Measurements from ENCODE around the gene RHOT2. TPM values are rescaled to one million over a fixed set of nuclear protein-coding genes. Genes with fewer than 3 reads are reported as not detected.

The RHOT2 gene
- total and polyA plus RNA-seq, 9 of the 15 experiments (the other 6 are each of a cell fraction or from before 2014, with no cell fraction given) = 5.0 to 373 (median 112) TPM

- 58% methylated on average over 21 of the region's 29 CpGs for WGBS (ENCODE audit: insufficient coverage, low coverage, missing lambda C conversion rate)
- no peak for ATAC-seq
- Histone ChIP-seq H3K9ac (ENCODE audit: insufficient read depth in 1 of 2, low read depth in 2 of 2, low read length in 2 of 2) (peak overlapping the region in 1 of 2 experiments; percentile 64; a peak in 1 of 4 replicates), H3K36me3 (ENCODE audit: control insufficient read depth, insufficient read depth, low read length) (peaks cover 23% of the 10 kb centered on the region; the same call in 2 of the 3 replicates), H3K9me1 (ENCODE audit: control insufficient read depth, insufficient read depth, low read length) (no peaks in the 10 kb centered on the region), H3K9me3 (replicated peaks; ENCODE audit: control insufficient read depth, insufficient read depth, low read depth, low read length) (no peaks in the 10 kb centered on the region), H3K79me2 (ENCODE audit: control insufficient read depth, insufficient read depth, low read length) (peaks cover 12% of the 10 kb centered on the region; the same call in 1 of the 3 replicates), H3K27me3 (ENCODE audit: control insufficient read depth in 2 of 2, insufficient read depth in 2 of 2, low read length in 2 of 2) (no peaks in the 10 kb centered on the region), H3K4me2 (ENCODE audit: insufficient read depth, low read length) (no peak overlapping the region), H4K20me1 (replicated peaks; ENCODE audit: control insufficient read depth, insufficient read depth, low read length) (no peaks in the 10 kb centered on the region), H3K27ac (ENCODE audit: extremely low read depth, low read depth, low read length) (peak overlapping the region; percentile 58; the same call in 2 of the 3 replicates), H2AFZ (ENCODE audit: low read depth, low read length) (no peak overlapping the region), H3K4me3 (no peak overlapping the region), H3K4me1 (replicated peaks in 1 of 2; ENCODE audit: control insufficient read depth in 2 of 2, insufficient read depth in 2 of 2, low read length in 2 of 2) (peaks cover 36 to 92% of the 10 kb centered on the region in 2 experiments)
- intact Hi-C loops (cut with micrococcal nuclease) = no loop called here
- in situ Hi-C loops (cut with MboI) = no loop called here
- ChIA-PET CTCF (ENCODE audit: low intra/inter-chr PET ratio) (no interaction called here), POLR2A (interaction anchor here (0.5 to 0.7 kb wide), 3 partner anchors 9 to 108 kb away, joined by 3 read pairs; partner anchors contain the start of gene METTL26)
- FAIRE-seq = peak; percentile 69
- BruUV-seq (replicated peaks) = no TSS peak
- peak; percentile 54 to 70 (median 61) for DNase-seq (ENCODE audit: extremely low read depth in 1 of 4, low spot score in 3 of 4)
- TF ChIP-seq BCOR (IDR thresholded peaks at IDR 0.05) (0 out of 2 replicates have a peak, but pooled peaks have one; percentile 17), EGR1 (conservative IDR thresholded peaks at IDR 0.05) (peak; percentile 56), CBFB (CRISPR knock-in tag; IDR thresholded peaks at IDR 0.05) (no peak), SAFB (IDR thresholded peaks at IDR 0.05; ENCODE audit: borderline replicate concordance, low read depth, low read length) (no peak), MAFG (tag; conservative IDR thresholded peaks at IDR 0.05) (peak; percentile 51; the same call in 1 of the 2 replicates), EP400 (IDR thresholded peaks at IDR 0.05) (no peak), NFIC (IDR thresholded peaks at IDR 0.05) (peak; percentile 26), STAT5A (IDR thresholded peaks at IDR 0.05; ENCODE audit: borderline replicate concordance, low read length) (no peak), ARID1B (IDR thresholded peaks at IDR 0.05) (peak; percentile 86), JUND (IDR thresholded peaks at IDR 0.05; ENCODE audit: borderline replicate concordance, low read depth, low read length) (peak; percentile 88), JUND (tag; IDR thresholded peaks at IDR 0.05; ENCODE audit: borderline replicate concordance, low read depth, low read length) (peak; percentile 50; the same call in 1 of the 3 replicates), SMARCE1 (IDR thresholded peaks at IDR 0.05) (peak; percentile 85), MCM5 (IDR thresholded peaks at IDR 0.05; ENCODE audit: low read depth) (no peak), NFRKB (IDR thresholded peaks at IDR 0.05; ENCODE audit: low read depth) (no peak), ZNF384 (IDR thresholded peaks at IDR 0.05; ENCODE audit: low read depth, low read length) (no peak), ZNF134 (CRISPR knock-in tag; conservative IDR thresholded peaks at IDR 0.05) (no peak), HDGF (IDR thresholded peaks at IDR 0.05) (0 out of 2 replicates have a peak, but pooled peaks have one; percentile 39), ATF3 (IDR thresholded peaks at IDR 0.05) (peak; percentile 89), ATF3 (CRISPR knock-in tag; conservative IDR thresholded peaks at IDR 0.05) (no peak), LEF1 (IDR thresholded peaks at IDR 0.05) (no peak), TCF7L2 (IDR thresholded peaks at IDR 0.05; ENCODE audit: low read depth, low read length) (no peak)
- TF ChIP-seq, protein P1, sequence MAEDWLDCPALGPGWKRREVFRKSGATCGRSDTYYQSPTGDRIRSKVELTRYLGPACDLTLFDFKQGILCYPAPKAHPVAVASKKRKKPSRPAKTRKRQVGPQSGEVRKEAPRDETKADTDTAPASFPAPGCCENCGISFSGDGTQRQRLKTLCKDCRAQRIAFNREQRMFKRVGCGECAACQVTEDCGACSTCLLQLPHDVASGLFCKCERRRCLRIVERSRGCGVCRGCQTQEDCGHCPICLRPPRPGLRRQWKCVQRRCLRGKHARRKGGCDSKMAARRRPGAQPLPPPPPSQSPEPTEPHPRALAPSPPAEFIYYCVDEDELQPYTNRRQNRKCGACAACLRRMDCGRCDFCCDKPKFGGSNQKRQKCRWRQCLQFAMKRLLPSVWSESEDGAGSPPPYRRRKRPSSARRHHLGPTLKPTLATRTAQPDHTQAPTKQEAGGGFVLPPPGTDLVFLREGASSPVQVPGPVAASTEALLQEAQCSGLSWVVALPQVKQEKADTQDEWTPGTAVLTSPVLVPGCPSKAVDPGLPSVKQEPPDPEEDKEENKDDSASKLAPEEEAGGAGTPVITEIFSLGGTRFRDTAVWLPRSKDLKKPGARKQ (CRISPR knock-in tag; IDR thresholded peaks at IDR 0.05) = peak; percentile 70; the same call in 1 of the 2 replicates
- TF ChIP-seq, protein P2, sequence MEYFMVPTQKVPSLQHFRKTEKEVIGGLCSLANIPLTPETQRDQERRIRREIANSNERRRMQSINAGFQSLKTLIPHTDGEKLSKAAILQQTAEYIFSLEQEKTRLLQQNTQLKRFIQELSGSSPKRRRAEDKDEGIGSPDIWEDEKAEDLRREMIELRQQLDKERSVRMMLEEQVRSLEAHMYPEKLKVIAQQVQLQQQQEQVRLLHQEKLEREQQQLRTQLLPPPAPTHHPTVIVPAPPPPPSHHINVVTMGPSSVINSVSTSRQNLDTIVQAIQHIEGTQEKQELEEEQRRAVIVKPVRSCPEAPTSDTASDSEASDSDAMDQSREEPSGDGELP (CRISPR knock-in tag; IDR thresholded peaks at IDR 0.05; ENCODE audit: borderline replicate concordance) = peak; percentile 47; the same call in 1 of the 2 replicates
Measured at GRCh38 chr16:626787-627453, 41.0 kb upstream of the RHOT2 start.

All from K562 (cell line).